Measurements from ENCODE around the gene IFFO2.

Gene IFFO2

GRCh38 chr1:18953731-18954231, 2.7 kb downstream of the IFFO2 start:
- Histone ChIP-seq H3K4me3 (no peak overlapping the region), H3K4me1 (peaks cover 19% of the 10 kb centered on the region), H3K27me3 (ENCODE audit: low read depth) (no peaks in the 10 kb centered on the region), H3K36me3 (replicated peaks) (no peaks in the 10 kb centered on the region), H3K9me3 (no peaks in the 10 kb centered on the region)
- DNase-seq (ENCODE audit: low spot score in 2 of 2), result no peak
- in situ Hi-C loops (cut with MboI; ENCODE audit: low sequenced_read_pairs), result no loop called here

- no peak for DNase-seq (ENCODE audit: low spot score in 2 of 2)
- Histone ChIP-seq H3K27me3 (ENCODE audit: low read depth) (no peaks in the 10 kb centered on the region), H3K4me3 (no peak overlapping the region), H3K9me3 (no peaks in the 10 kb centered on the region), H3K36me3 (replicated peaks) (no peaks in the 10 kb centered on the region), H3K4me1 (peaks cover 17% of the 10 kb centered on the region)
- in situ Hi-C loops (cut with MboI; ENCODE audit: low sequenced_read_pairs), result no loop called here
Measured at GRCh38 chr1:18951818-18952391, 4.6 kb downstream of the IFFO2 start.

GRCh38 chr1:18951416-18951815, 5.1 kb downstream of the IFFO2 start:
- DNase-seq (ENCODE audit: low spot score in 2 of 2), result no peak
- no peaks in the 10 kb centered on the region for H3K9me3 ChIP-seq
- H3K4me1 ChIP-seq, result peaks cover 17% of the 10 kb centered on the region
- H3K36me3 ChIP-seq (replicated peaks), result no peaks in the 10 kb centered on the region
- no peak overlapping the region for H3K4me3 ChIP-seq
- in situ Hi-C loops (cut with MboI; ENCODE audit: low sequenced_read_pairs), result no loop called here
- no peaks in the 10 kb centered on the region for H3K27me3 ChIP-seq (ENCODE audit: low read depth)

GRCh38 chr1:18950401-18951026, 6.0 kb downstream of the IFFO2 start:
- H3K4me1 ChIP-seq, result peaks cover 17% of the 10 kb centered on the region
- H3K4me3 ChIP-seq, result no peak overlapping the region; the same call in 1 of the 2 replicates
- H3K9me3 ChIP-seq, result no peaks in the 10 kb centered on the region
- H3K27me3 ChIP-seq (ENCODE audit: low read depth), result no peaks in the 10 kb centered on the region
- H3K36me3 ChIP-seq (replicated peaks), result no peaks in the 10 kb centered on the region
- in situ Hi-C loops (cut with MboI; ENCODE audit: low sequenced_read_pairs), result no loop called here
- peak in 1 of 2 experiments; percentile 33 for DNase-seq (ENCODE audit: low spot score in 2 of 2)

- DNase-seq (ENCODE audit: low spot score in 2 of 2), result peak in 1 of 2 experiments; percentile 50
- Histone ChIP-seq H3K4me3 (no peak overlapping the region), H3K36me3 (replicated peaks) (no peaks in the 10 kb centered on the region), H3K4me1 (peaks cover 12% of the 10 kb centered on the region), H3K9me3 (no peaks in the 10 kb centered on the region), H3K27me3 (ENCODE audit: low read depth) (no peaks in the 10 kb centered on the region)
- in situ Hi-C loops (cut with MboI; ENCODE audit: low sequenced_read_pairs), result no loop called here
Measured at GRCh38 chr1:18949686-18950400, 6.6 kb downstream of the IFFO2 start.

- Histone ChIP-seq H3K27me3 (ENCODE audit: low read depth) (no peaks in the 10 kb centered on the region), H3K4me1 (peaks cover 10% of the 10 kb centered on the region), H3K9me3 (no peaks in the 10 kb centered on the region), H3K4me3 (no peak overlapping the region), H3K36me3 (replicated peaks) (no peaks in the 10 kb centered on the region)
- in situ Hi-C loops (cut with MboI; ENCODE audit: low sequenced_read_pairs), result no loop called here
- no peak for DNase-seq (ENCODE audit: low spot score in 2 of 2)
Measured at GRCh38 chr1:18948913-18949685, 7.4 kb downstream of the IFFO2 start.

GRCh38 chr1:18948048-18948912, 8.2 kb downstream of the IFFO2 start:
- DNase-seq (ENCODE audit: low spot score in 2 of 2), result no peak
- no peaks in the 10 kb centered on the region for H3K36me3 ChIP-seq (replicated peaks)
- no peaks in the 10 kb centered on the region for H3K9me3 ChIP-seq
- H3K4me3 ChIP-seq, result no peak overlapping the region
- peaks cover 10% of the 10 kb centered on the region for H3K4me1 ChIP-seq
- H3K27me3 ChIP-seq (ENCODE audit: low read depth), result no peaks in the 10 kb centered on the region
- in situ Hi-C loops (cut with MboI; ENCODE audit: low sequenced_read_pairs), result no loop called here

- Histone ChIP-seq H3K4me3 (no peak overlapping the region), H3K4me1 (peaks cover 10% of the 10 kb centered on the region)
- in situ Hi-C loops (cut with MboI; ENCODE audit: low sequenced_read_pairs), result no loop called here
Measured at GRCh38 chr1:18947570-18947969, 8.9 kb downstream of the IFFO2 start.

GRCh38 chr1:18946550-18947381, 9.7 kb downstream of the IFFO2 start:
- in situ Hi-C loops (cut with MboI; ENCODE audit: low sequenced_read_pairs), result no loop called here

More at GRCh38 chr1:18947570-18947969, 8.9 kb downstream of the IFFO2 start:
- no peak for DNase-seq (ENCODE audit: low spot score in 2 of 2)
- Histone ChIP-seq H3K9me3 (no peaks in the 10 kb centered on the region), H3K27me3 (ENCODE audit: low read depth) (no peaks in the 10 kb centered on the region), H3K36me3 (replicated peaks) (no peaks in the 10 kb centered on the region)

GRCh38 chr1:18945401-18945849, 11.1 kb downstream of the IFFO2 start:
- Histone ChIP-seq H3K9me3 (no peaks in the 10 kb centered on the region), H3K4me1 (peaks cover 14% of the 10 kb centered on the region), H3K36me3 (replicated peaks) (no peaks in the 10 kb centered on the region), H3K4me3 (no peak overlapping the region), H3K27me3 (ENCODE audit: low read depth) (no peaks in the 10 kb centered on the region)
- in situ Hi-C loops (cut with MboI; ENCODE audit: low sequenced_read_pairs), result no loop called here
- DNase-seq (ENCODE audit: low spot score in 2 of 2), result peak in 1 of 2 experiments; percentile 43

More at GRCh38 chr1:18946550-18947381, 9.7 kb downstream of the IFFO2 start:
- H3K4me1 ChIP-seq, result peaks cover 10% of the 10 kb centered on the region
- H3K36me3 ChIP-seq (replicated peaks), result no peaks in the 10 kb centered on the region
- no peaks in the 10 kb centered on the region for H3K27me3 ChIP-seq (ENCODE audit: low read depth)
- no peak overlapping the region for H3K4me3 ChIP-seq
- H3K9me3 ChIP-seq, result no peaks in the 10 kb centered on the region
- no peak for DNase-seq (ENCODE audit: low spot score in 2 of 2)

- H3K27me3 ChIP-seq (ENCODE audit: low read depth), result no peaks in the 10 kb centered on the region
- H3K4me1 ChIP-seq, result peaks cover 9% of the 10 kb centered on the region
- H3K36me3 ChIP-seq (replicated peaks), result no peaks in the 10 kb centered on the region
- in situ Hi-C loops (cut with MboI; ENCODE audit: low sequenced_read_pairs), result no loop called here
- H3K4me3 ChIP-seq, result no peak overlapping the region
- no peaks in the 10 kb centered on the region for H3K9me3 ChIP-seq
- no peak for DNase-seq (ENCODE audit: low spot score in 2 of 2)
Measured at GRCh38 chr1:18944810-18945209, 11.7 kb downstream of the IFFO2 start.

- no peaks in the 10 kb centered on the region for H3K36me3 ChIP-seq (replicated peaks)
- H3K9me3 ChIP-seq, result no peaks in the 10 kb centered on the region
- no peak overlapping the region for H3K4me3 ChIP-seq
- H3K4me1 ChIP-seq, result peaks cover 9% of the 10 kb centered on the region
- in situ Hi-C loops (cut with MboI; ENCODE audit: low sequenced_read_pairs), result no loop called here
- H3K27me3 ChIP-seq (ENCODE audit: low read depth), result no peaks in the 10 kb centered on the region
- DNase-seq (ENCODE audit: low spot score in 2 of 2), result no peak
Measured at GRCh38 chr1:18943914-18944572, 12.4 kb downstream of the IFFO2 start.

Measured in HAP-1 (cell line).